Measurements from ENCODE around the gene ARPC1B.

DNA sequence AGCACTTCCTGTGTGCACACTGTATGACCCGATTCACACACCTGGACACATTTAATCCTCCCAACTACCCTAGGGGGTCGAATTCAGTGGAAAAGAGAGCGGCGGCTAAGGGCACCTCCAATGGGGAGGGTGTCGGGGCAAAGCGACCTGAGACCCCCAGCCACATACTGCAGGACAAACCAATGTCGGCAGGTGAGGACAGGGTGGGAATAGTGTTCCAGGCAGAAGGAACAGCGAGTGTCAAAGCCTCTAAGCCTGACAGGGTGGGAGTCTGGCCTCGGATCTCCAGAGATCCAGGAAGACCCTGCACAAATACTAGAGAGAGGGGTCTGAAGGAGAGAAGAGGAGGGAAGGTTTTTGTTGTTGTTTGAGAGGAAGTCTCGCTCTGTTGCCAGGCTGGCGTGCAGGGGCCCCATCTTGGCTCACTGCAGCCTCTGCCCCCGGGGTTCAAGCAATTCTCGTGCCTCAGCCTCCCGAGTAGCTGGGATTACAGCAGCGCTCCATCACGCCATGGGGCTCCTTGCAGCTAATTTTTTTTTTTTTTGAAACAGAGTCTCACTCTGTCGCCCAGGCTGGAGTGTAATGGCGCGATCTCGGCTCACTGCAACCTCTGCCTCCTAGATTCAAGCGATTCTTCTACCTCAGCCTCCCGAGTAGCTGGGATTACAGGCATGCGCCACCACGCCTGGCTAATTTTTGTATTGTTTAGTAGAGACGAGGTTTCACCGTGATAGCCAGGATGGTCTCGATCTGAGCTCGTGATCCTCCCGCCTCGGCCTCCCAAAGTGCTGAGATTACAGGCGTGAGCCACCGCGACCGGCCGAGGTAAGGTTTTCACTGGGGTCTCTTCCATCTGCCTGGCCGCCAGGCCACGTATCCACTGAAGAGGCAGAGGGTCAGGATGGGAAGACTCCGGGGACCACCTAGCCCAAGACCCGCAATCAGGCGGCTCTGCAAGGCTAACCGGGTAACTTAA lies 1.2 kb upstream of the ARPC1B start:
- TF ChIP-seq, protein P1, sequence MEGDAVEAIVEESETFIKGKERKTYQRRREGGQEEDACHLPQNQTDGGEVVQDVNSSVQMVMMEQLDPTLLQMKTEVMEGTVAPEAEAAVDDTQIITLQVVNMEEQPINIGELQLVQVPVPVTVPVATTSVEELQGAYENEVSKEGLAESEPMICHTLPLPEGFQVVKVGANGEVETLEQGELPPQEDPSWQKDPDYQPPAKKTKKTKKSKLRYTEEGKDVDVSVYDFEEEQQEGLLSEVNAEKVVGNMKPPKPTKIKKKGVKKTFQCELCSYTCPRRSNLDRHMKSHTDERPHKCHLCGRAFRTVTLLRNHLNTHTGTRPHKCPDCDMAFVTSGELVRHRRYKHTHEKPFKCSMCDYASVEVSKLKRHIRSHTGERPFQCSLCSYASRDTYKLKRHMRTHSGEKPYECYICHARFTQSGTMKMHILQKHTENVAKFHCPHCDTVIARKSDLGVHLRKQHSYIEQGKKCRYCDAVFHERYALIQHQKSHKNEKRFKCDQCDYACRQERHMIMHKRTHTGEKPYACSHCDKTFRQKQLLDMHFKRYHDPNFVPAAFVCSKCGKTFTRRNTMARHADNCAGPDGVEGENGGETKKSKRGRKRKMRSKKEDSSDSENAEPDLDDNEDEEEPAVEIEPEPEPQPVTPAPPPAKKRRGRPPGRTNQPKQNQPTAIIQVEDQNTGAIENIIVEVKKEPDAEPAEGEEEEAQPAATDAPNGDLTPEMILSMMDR (IDR thresholded peaks at IDR 0.05) = no peak
- no peak for TF ChIP-seq POLR2A (IDR thresholded peaks at IDR 0.05)

Measured in uterus (tissue), 2 donors.